Mesodermal cell (in vitro differentiated cells): ENCODE measurements around the gene STAT1.
"Not testable (repeated sequence)": the region's sequence is repeated elsewhere in the genome, so short reads cannot be mapped to it uniquely, and the experiment has no call there.

ENCODE experiments used
- H3K27ac ChIP-seq: 2 replicates; pipeline ENCODE4 v1.7.0; 2013; ENCODE audit warnings: mild to moderate bottlenecking, low read depth, low read length, moderate library complexity; ENCODE audit not compliant: severe bottlenecking
- H3K36me3 ChIP-seq: 2 replicates; pipeline ENCODE4 v1.7.1; 2013; ENCODE audit warnings: mild to moderate bottlenecking, low read length, moderate library complexity; ENCODE audit not compliant: control insufficient read depth, insufficient read depth
- H3K4me1 ChIP-seq: one replicate; pipeline ENCODE4 v1.7.1; 2013; ENCODE audit warnings: mild to moderate bottlenecking, low read length; ENCODE audit not compliant: insufficient read depth, control insufficient read depth, poor library complexity, severe bottlenecking
- H3K4me3 ChIP-seq: 2 replicates; pipeline ENCODE4 v1.7.0; 2013; ENCODE audit warnings: low read length, control low read depth, mild to moderate bottlenecking; ENCODE audit not compliant: insufficient read depth, poor library complexity, severe bottlenecking; ENCODE audit errors: extremely low read depth
- H3K9me3 ChIP-seq: 2 replicates; pipeline ENCODE4 v1.7.1; 2013; ENCODE audit warnings: mild to moderate bottlenecking, low read length, moderate library complexity; ENCODE audit not compliant: control insufficient read depth
- WGBS, 2 experiments: methylation state at CpG; one replicate each; pipeline ENCODE4 v1.1.5; 2013; ENCODE audit warnings: missing lambda C conversion rate in 2 of 2; ENCODE audit not compliant: insufficient coverage in 2 of 2; 5-methylcytosine and 5-hydroxymethylcytosine counted together

STAT1 gene

DNA sequence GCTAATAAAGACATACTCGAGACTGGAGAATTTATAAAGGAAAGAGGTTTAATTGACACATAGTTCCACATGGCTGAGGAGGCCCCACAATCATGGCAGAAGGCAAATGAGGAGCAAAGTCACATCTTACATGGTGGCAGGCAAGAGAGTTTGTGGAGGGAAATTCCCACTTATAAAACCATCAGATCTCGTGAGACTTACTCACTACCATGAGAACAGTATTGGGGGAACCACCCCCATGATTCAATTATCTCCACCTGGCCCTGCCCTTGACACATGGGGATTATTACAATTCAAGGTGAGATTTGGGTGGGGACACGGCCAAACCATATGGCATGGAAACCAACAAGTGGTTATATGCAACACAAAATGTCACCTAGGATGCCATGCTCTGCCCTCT is 18.7 kb downstream of the STAT1 start:
- not testable (repeated sequence) for H3K27ac ChIP-seq, H3K4me3 ChIP-seq, H3K9me3 ChIP-seq, H3K4me1 ChIP-seq
- peaks cover 75% of the 10 kb centered on the region for H3K36me3 ChIP-seq
- 100% methylated on average over 1 to 2 of the region's 3 CpGs for WGBS, 2 experiments

GRCh38 chr2:190994148-190994547 is 19.8 kb downstream of the STAT1 start:
- Histone ChIP-seq H3K27ac (no peak overlapping the region), H3K9me3 (no peaks in the 10 kb centered on the region), H3K4me3 (no peak overlapping the region), H3K36me3 (peaks cover 70% of the 10 kb centered on the region), H3K4me1 (no peaks in the 10 kb centered on the region)
- 92 to 94% methylated on average over 7 of the region's 7 CpGs for WGBS, 2 experiments

GRCh38 chr2:190993292-190993643 is 20.7 kb downstream of the STAT1 start:
- Histone ChIP-seq H3K9me3 (no peaks in the 10 kb centered on the region), H3K4me1 (no peaks in the 10 kb centered on the region), H3K27ac (no peak overlapping the region), H3K4me3 (no peak overlapping the region), H3K36me3 (peaks cover 67% of the 10 kb centered on the region)
- 92% methylated on average over 4 of the region's 6 CpGs; no CpG with 5 or more reads in 1 of the 2 experiments for WGBS, 2 experiments

- Histone ChIP-seq H3K9me3 (no peaks in the 10 kb centered on the region), H3K4me1 (no peaks in the 10 kb centered on the region), H3K36me3 (peaks cover 66% of the 10 kb centered on the region), H3K27ac (no peak overlapping the region), H3K4me3 (no peak overlapping the region)
- WGBS, 2 experiments: 86 to 99% methylated on average over 4 to 6 of the region's 6 CpGs
Measured at GRCh38 chr2:190990132-190990531, 23.8 kb downstream of the STAT1 start.

DNA sequence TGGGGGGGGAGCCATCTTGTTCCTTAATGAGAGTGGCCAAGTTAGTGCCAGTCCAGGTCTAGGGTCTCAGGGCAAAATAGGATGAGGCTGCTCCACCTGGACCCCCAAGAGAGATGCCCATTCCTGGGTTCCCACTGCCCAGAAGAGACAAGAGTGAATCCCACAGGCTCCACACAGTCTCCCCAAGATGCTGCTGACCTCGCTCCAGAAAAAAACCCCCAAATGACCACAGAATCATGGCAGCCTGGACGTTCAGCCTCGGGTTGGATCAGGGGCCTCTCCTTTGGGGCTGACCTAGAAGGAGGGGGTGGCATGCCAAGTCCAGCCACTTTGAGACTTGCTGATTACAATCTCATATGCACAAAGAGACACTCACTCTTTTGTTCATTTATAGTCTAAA is 25.1 kb downstream of the STAT1 start:
- Histone ChIP-seq H3K4me1 (no peaks in the 10 kb centered on the region), H3K36me3 (peaks cover 66% of the 10 kb centered on the region), H3K9me3 (no peaks in the 10 kb centered on the region), H3K4me3 (no peak overlapping the region), H3K27ac (no peak overlapping the region)
- WGBS, 2 experiments: 93 to 100% methylated on average over 2 of the region's 3 CpGs

GRCh38 chr2:190987938-190988337 is 26.0 kb downstream of the STAT1 start:
- Histone ChIP-seq H3K36me3 (peaks cover 67% of the 10 kb centered on the region), H3K9me3 (no peaks in the 10 kb centered on the region)
- WGBS, 2 experiments: 92 to 100% methylated on average over 4 to 5 of the region's 5 CpGs

GRCh38 chr2:190987116-190987515 is 26.9 kb downstream of the STAT1 start:
- H3K36me3 ChIP-seq: peaks cover 75% of the 10 kb centered on the region
- H3K9me3 ChIP-seq: no peaks in the 10 kb centered on the region
- H3K4me3 ChIP-seq: no peak overlapping the region
- WGBS, 2 experiments: 100% methylated on average over 1 of the region's 1 CpG
- H3K4me1 ChIP-seq: no peaks in the 10 kb centered on the region
- H3K27ac ChIP-seq: no peak overlapping the region

More at GRCh38 chr2:190987938-190988337, 26.0 kb downstream of the STAT1 start:
- H3K4me3 ChIP-seq: no peak overlapping the region
- no peak overlapping the region for H3K27ac ChIP-seq
- no peaks in the 10 kb centered on the region for H3K4me1 ChIP-seq

GRCh38 chr2:190986221-190986953 is 27.6 kb downstream of the STAT1 start:
- H3K36me3 ChIP-seq: peaks cover 81% of the 10 kb centered on the region
- no peak overlapping the region for H3K4me3 ChIP-seq
- H3K27ac ChIP-seq: no peak overlapping the region
- 92% methylated on average over 9 to 10 of the region's 13 CpGs for WGBS, 2 experiments
- H3K4me1 ChIP-seq: peaks cover under 1% of the 10 kb centered on the region
- H3K9me3 ChIP-seq: no peaks in the 10 kb centered on the region

GRCh38 chr2:190984595-190984994 is 29.4 kb downstream of the STAT1 start:
- H3K27ac ChIP-seq: no peak overlapping the region
- no peak overlapping the region for H3K4me3 ChIP-seq
- 92 to 94% methylated on average over 5 of the region's 5 CpGs for WGBS, 2 experiments
- H3K9me3 ChIP-seq: no peaks in the 10 kb centered on the region
- peaks cover 73% of the 10 kb centered on the region for H3K36me3 ChIP-seq
- H3K4me1 ChIP-seq: peaks cover 14% of the 10 kb centered on the region

DNA sequence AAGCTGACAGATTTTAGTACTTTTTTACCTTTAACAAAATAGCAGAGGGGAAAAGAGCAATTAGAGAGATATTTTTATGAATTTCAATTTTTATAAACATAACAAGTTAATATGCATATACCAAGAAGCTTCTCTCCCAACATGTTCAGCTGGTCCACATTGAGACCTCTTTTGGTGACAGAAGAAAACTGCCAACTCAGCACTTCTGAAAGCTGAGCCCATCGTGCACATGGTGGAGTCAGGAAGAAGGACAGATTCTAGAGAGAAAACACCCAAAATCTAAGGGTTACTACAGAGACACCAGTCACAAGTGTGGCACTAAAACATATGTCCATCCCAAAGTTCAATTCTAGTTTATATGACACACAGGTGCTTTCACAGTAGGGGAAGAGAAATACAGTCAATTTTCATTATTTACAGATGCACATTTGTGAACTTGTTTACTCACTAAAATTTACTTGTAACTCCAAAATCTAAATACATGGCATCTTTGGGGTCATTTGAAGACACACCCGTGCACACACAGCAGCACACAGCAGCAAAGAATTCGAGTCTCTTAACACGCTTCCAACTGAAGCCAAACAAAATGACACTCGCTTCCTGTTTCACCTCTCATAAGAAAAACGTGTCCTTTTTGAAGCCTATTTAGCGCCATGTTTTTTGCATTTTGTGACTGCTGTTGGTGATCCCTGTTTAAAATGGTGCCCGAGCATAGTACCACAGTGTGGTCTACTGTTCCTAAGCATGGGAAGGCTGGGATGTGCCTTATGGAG is 31.5 kb downstream of the STAT1 start:
- no peaks in the 10 kb centered on the region for H3K9me3 ChIP-seq
- WGBS, 2 experiments: 91 to 94% methylated on average over 7 to 8 of the region's 8 CpGs
- peaks cover 32% of the 10 kb centered on the region for H3K4me1 ChIP-seq
- H3K36me3 ChIP-seq: peaks cover 82% of the 10 kb centered on the region
- no peak overlapping the region for H3K27ac ChIP-seq
- H3K4me3 ChIP-seq: no peak overlapping the region

- H3K9me3 ChIP-seq: no peaks in the 10 kb centered on the region
- H3K27ac ChIP-seq: no peak overlapping the region
- peaks cover 80% of the 10 kb centered on the region for H3K36me3 ChIP-seq
- peaks cover 32% of the 10 kb centered on the region for H3K4me1 ChIP-seq
- H3K4me3 ChIP-seq: no peak overlapping the region
- WGBS, 2 experiments: 89% methylated on average over 1 of the region's 1 CpG; no CpG with 5 or more reads in 1 of the 2 experiments
Measured at GRCh38 chr2:190981733-190982132, 32.2 kb downstream of the STAT1 start.
